ENCODE measurements around the gene PRXL2B.
"Not testable (repeated sequence)": the region's sequence is repeated elsewhere in the genome, so short reads cannot be mapped to it uniquely, and the experiment has no call there.

The PRXL2B gene

GRCh38 chr1:2564815-2565374 lies 21.7 kb upstream of the PRXL2B start:
- DNase-seq (ENCODE audit: low spot score), result no peak
- no peak for TF ChIP-seq CTCF (IDR thresholded peaks at IDR 0.05; ENCODE audit: borderline replicate concordance, control extremely low read depth, extremely low read depth, insufficient read depth, missing control alignments)
- in situ Hi-C loops (cut with MboI; ENCODE audit: low sequenced_read_pairs, unreplicated experiment), result no loop called here

GRCh38 chr1:2566101-2567045 lies 20.2 kb upstream of the PRXL2B start:
- TF ChIP-seq CTCF (IDR thresholded peaks at IDR 0.05; ENCODE audit: borderline replicate concordance, control extremely low read depth, extremely low read depth, insufficient read depth, missing control alignments), result no peak
- no peak for DNase-seq (ENCODE audit: low spot score)
- in situ Hi-C loops (cut with MboI; ENCODE audit: low sequenced_read_pairs, unreplicated experiment), result no loop called here

- DNase-seq (ENCODE audit: low spot score), result no peak
- in situ Hi-C loops (cut with MboI; ENCODE audit: low sequenced_read_pairs, unreplicated experiment), result no loop called here
- no peak for TF ChIP-seq CTCF (IDR thresholded peaks at IDR 0.05; ENCODE audit: borderline replicate concordance, control extremely low read depth, extremely low read depth, insufficient read depth, missing control alignments)
These were observed 19.4 kb upstream of the PRXL2B start for GRCh38 chr1:2567083-2567679.

GRCh38 chr1:2568187-2568816 lies 18.3 kb upstream of the PRXL2B start:
- in situ Hi-C loops (cut with MboI; ENCODE audit: low sequenced_read_pairs, unreplicated experiment); DNase-seq (ENCODE audit: low spot score): not testable (repeated sequence)

- no peak for TF ChIP-seq CTCF (IDR thresholded peaks at IDR 0.05; ENCODE audit: borderline replicate concordance, control extremely low read depth, extremely low read depth, insufficient read depth, missing control alignments)
- in situ Hi-C loops (cut with MboI; ENCODE audit: low sequenced_read_pairs, unreplicated experiment), result no loop called here
These were observed 17.5 kb upstream of the PRXL2B start for GRCh38 chr1:2569060-2569459.

GRCh38 chr1:2569703-2570102 lies 16.9 kb upstream of the PRXL2B start:
- in situ Hi-C loops (cut with MboI; ENCODE audit: low sequenced_read_pairs, unreplicated experiment); DNase-seq (ENCODE audit: low spot score): not testable (repeated sequence)

More at GRCh38 chr1:2569060-2569459, 17.5 kb upstream of the PRXL2B start:
- DNase-seq (ENCODE audit: low spot score), result no peak

GRCh38 chr1:2570332-2570731 lies 16.2 kb upstream of the PRXL2B start:
- no peak for DNase-seq (ENCODE audit: low spot score)
- in situ Hi-C loops (cut with MboI; ENCODE audit: low sequenced_read_pairs, unreplicated experiment), result no loop called here
- TF ChIP-seq CTCF (IDR thresholded peaks at IDR 0.05; ENCODE audit: borderline replicate concordance, control extremely low read depth, extremely low read depth, insufficient read depth, missing control alignments), result no peak
